Chondrocyte (in vitro differentiated cells): Measurements from ENCODE around the gene ADGRB3. TPM values are rescaled to one million over a fixed set of nuclear protein-coding genes. Genes with fewer than 3 reads are reported as not detected.

Source experiments
- DNase-seq: peaks from one replicate; pipeline ENCODE4 v3.0.0; 2021; ENCODE audit warnings: mixed read lengths, low spot score
- H3K27ac Mint-ChIP-seq: one replicate; pipeline ENCODE4 v1.8.0; 2021; ENCODE audit warnings: mild to moderate bottlenecking, moderate library complexity, mixed read lengths; ENCODE audit not compliant: unreplicated experiment
- H3K27me3 Mint-ChIP-seq: 2 replicates; pipeline ENCODE4 v1.8.0; 2021; ENCODE audit warnings: low read depth, mixed read lengths
- H3K36me3 Mint-ChIP-seq: 2 replicates; pipeline ENCODE4 v1.8.0; 2021; ENCODE audit warnings: low read depth, mixed read lengths
- H3K4me1 Mint-ChIP-seq: 2 replicates; pipeline ENCODE4 v1.8.0; 2021; ENCODE audit warnings: low read depth, mild to moderate bottlenecking, mixed read lengths
- H3K4me3 Mint-ChIP-seq: one replicate; pipeline ENCODE4 v1.8.0; 2021; ENCODE audit warnings: mild to moderate bottlenecking, moderate library complexity, mixed read lengths; ENCODE audit not compliant: unreplicated experiment
- H3K9me3 Mint-ChIP-seq: 2 replicates; pipeline ENCODE4 v1.8.0; 2021; ENCODE audit warnings: low read depth, mixed read lengths
- total RNA-seq: library from RNA; stranded (reverse); gene quantifications from 3 replicates; pipeline ENCODE4 v1.2.1, GENCODE V29; 2021
- TF ChIP-seq, protein P1 (sequence below): fragments of 200-600 bp; sonication (generic); IDR thresholded peaks from 2 replicates; pipeline ENCODE4 v1.5.0; 2021; ENCODE audit warnings: antibody characterized with exemption, mild to moderate bottlenecking, moderate library complexity

Gene ADGRB3
- total RNA-seq, 1 donor from 2014 or later, result not detected

DNA sequence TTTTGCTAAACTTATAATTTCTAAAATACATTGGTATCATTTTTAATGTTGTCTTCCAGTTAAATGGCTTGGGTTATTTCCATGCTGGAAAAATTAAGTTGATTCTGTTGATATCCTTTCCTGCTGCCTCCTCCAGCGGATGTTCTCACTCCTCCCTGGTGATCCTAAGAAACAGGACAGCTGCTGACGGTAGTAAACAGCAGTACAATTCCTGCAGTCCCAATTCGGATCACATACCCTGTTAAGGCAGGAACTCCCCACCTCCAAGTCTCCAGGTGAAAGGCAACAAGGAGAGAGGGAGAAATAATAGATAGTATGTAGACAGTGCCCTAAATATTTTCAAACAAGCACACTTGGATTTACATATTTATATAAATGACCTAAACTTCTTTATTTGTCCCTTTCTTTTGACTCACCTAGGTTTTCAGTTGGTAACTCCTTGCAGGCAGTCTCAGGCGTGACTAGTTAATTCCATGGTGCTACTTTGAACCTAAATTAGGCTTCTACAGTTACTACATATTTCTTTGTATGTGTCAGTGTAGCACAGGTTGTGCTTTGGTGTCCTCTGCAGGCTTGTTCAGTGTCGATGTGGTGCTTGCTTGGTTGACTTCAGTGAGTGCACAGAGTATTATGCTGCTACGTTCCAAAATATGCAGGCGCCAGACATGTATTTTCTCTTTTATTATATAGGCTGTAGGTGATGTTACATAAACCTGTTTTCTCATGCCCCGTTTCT lies 126.0 kb downstream of the ADGRB3 start:
- Mint-ChIP-seq H3K27ac (no peak overlapping the region), H3K9me3 (no peaks in the 10 kb centered on the region), H3K36me3 (no peaks in the 10 kb centered on the region), H3K4me1 (no peaks in the 10 kb centered on the region), H3K4me3 (no peak overlapping the region), H3K27me3 (peaks cover 2% of the 10 kb centered on the region)
- no peak for DNase-seq
- TF ChIP-seq, protein P1, sequence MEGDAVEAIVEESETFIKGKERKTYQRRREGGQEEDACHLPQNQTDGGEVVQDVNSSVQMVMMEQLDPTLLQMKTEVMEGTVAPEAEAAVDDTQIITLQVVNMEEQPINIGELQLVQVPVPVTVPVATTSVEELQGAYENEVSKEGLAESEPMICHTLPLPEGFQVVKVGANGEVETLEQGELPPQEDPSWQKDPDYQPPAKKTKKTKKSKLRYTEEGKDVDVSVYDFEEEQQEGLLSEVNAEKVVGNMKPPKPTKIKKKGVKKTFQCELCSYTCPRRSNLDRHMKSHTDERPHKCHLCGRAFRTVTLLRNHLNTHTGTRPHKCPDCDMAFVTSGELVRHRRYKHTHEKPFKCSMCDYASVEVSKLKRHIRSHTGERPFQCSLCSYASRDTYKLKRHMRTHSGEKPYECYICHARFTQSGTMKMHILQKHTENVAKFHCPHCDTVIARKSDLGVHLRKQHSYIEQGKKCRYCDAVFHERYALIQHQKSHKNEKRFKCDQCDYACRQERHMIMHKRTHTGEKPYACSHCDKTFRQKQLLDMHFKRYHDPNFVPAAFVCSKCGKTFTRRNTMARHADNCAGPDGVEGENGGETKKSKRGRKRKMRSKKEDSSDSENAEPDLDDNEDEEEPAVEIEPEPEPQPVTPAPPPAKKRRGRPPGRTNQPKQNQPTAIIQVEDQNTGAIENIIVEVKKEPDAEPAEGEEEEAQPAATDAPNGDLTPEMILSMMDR, result no peak

DNA sequence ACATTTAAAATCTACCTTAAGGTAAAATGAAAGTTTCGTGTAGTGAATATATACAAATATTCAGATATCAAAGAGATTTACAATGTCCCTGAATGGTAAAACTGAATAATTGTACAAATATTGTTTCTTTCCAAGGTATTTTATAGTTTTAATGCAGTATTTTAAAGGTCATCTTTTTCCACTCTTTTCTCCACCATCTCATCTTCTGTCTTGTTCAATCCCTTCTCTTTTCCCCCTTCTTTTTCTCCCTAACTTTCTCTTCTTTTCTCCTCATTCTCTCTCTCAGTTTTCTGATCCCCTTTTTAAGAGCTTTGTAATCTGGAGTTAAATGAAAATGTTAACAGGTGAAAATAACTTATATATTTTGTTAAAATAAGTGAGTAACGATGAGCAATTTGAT lies 126.9 kb downstream of the ADGRB3 start:
- DNase-seq, result no peak
- TF ChIP-seq, protein P1, result no peak
- no peak overlapping the region for H3K27ac Mint-ChIP-seq
- H3K4me1 Mint-ChIP-seq, result no peaks in the 10 kb centered on the region
- H3K9me3 Mint-ChIP-seq, result no peaks in the 10 kb centered on the region
- H3K36me3 Mint-ChIP-seq, result no peaks in the 10 kb centered on the region
- H3K27me3 Mint-ChIP-seq, result peaks cover 2% of the 10 kb centered on the region
- H3K4me3 Mint-ChIP-seq, result no peak overlapping the region

DNA sequence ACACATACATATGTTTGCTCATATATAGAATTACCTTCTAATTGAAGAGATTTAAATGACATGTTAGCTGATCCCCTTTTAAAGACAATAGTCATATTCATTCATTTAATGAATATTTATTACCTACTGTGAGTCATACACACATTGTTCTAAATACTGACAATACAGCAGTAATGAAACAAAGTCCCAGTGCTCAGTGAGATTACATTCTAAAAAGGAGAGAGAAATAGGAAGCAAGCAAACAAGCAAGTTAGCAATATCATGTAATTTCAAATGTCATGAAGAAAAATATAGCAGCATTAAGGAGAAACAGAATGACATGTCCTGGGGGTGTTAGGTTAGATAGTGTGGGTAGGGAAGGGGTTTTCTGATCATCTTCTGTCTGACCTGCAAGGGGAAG lies 136.3 kb downstream of the ADGRB3 start:
- Mint-ChIP-seq H3K9me3 (peaks cover 7% of the 10 kb centered on the region), H3K27ac (no peak overlapping the region), H3K4me3 (no peak overlapping the region), H3K36me3 (no peaks in the 10 kb centered on the region), H3K4me1 (no peaks in the 10 kb centered on the region), H3K27me3 (peaks cover 14% of the 10 kb centered on the region)
- TF ChIP-seq, protein P1, result no peak
- DNase-seq, result no peak

DNA sequence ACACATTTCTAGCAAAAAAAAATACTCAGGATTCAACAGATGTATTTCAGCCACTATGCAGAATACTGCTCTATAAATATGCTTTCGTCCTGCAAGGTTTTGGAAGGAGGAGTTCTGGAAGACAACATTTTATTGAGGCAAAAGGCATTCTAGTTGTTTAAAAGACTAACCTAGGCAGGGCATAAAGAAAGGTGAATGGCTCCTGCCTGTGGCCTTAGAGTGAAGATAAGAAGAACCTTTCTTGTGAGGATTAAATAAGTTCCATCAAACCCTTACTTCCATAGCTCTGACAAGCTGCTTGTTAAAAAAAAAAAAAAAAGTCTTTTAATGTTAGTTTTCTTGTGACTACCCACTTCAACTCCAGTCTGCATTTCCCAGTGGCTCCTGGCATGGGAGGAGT lies 139.8 kb downstream of the ADGRB3 start:
- H3K4me1 Mint-ChIP-seq, result peaks cover 3% of the 10 kb centered on the region
- no peaks in the 10 kb centered on the region for H3K36me3 Mint-ChIP-seq
- H3K9me3 Mint-ChIP-seq, result no peaks in the 10 kb centered on the region
- TF ChIP-seq, protein P1, result no peak
- peaks cover 17% of the 10 kb centered on the region for H3K27me3 Mint-ChIP-seq
- H3K27ac Mint-ChIP-seq, result no peak overlapping the region
- DNase-seq, result no peak
- no peak overlapping the region for H3K4me3 Mint-ChIP-seq

DNA sequence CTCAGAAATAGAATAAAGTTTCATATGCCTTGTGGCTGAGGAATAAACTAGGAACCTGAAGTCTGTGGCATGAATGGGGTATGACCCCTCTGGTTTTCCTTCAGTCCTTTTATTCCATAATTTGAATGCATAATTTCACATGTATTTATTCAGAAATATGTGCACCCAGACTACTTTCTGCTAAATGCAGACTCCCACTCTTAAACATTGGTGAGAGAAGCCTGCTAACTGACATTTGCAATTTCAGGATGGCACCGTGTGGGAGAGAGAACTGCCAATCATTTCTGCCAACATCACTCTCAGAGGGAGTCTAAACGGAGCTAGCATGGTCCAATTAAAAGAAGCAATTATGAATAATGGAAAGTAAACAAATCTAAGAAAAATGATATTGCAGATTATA lies 141.3 kb downstream of the ADGRB3 start:
- H3K4me1 Mint-ChIP-seq, result peaks cover 3% of the 10 kb centered on the region
- H3K4me3 Mint-ChIP-seq, result no peak overlapping the region
- H3K27ac Mint-ChIP-seq, result no peak overlapping the region
- no peaks in the 10 kb centered on the region for H3K9me3 Mint-ChIP-seq
- peaks cover 20% of the 10 kb centered on the region for H3K27me3 Mint-ChIP-seq
- TF ChIP-seq, protein P1, result no peak
- no peak for DNase-seq
- no peaks in the 10 kb centered on the region for H3K36me3 Mint-ChIP-seq
